ENCODE results near the gene RAPGEF5.

Gene RAPGEF5

GRCh38 chr7:22216832-22217475, 140.0 kb downstream of the RAPGEF5 start:
- DNase-seq (ENCODE audit: low read depth), result peak; percentile 76
- no peak overlapping the region for H3K4me3 ChIP-seq (ENCODE audit: low read length)
- TF ChIP-seq CTCF (conservative IDR thresholded peaks at IDR 0.05; ENCODE audit: low read depth, low read length), result no peak

DNA sequence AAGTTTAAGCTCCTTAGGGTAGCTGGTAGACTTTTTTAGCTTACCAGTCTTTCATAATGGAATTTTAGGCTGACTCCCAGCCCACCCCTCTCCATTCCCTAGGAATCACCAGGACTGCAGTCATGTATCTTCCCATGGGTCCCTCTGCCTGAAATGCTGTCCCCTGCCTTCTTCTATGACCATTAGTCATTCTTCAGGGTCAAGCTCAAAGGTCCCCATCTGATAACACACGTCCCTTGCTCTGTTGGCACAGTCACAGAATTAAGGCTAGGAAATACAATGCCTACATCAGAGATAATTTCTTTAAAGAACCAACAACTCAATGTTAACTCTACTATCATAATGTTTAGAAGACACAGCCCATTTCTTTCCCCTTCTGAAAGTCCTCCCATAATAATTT, 140.6 kb downstream of the RAPGEF5 start:
- no peak for DNase-seq (ENCODE audit: low read depth)
- H3K4me3 ChIP-seq (ENCODE audit: low read length), result no peak overlapping the region
- TF ChIP-seq CTCF (conservative IDR thresholded peaks at IDR 0.05; ENCODE audit: low read depth, low read length), result no peak

DNA sequence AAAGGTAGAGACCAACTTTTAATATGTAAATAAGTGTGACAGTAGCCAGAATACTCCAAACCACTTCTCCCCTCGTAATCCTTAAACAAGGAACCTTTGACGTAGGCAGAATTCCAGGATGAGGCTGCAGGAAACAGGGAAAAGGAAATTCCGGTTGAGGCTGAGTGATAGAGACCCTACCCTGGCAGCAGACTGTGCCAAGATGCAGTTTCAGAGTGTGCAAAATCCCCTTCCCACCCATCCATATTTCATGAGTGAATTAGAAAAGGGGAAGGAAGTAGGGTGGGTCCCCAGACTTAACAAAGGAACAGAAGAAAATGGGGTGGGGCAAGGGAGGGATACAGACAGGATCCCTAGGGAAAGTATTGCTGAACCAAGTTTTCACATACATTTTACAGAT, 143.0 kb downstream of the RAPGEF5 start:
- TF ChIP-seq CTCF (conservative IDR thresholded peaks at IDR 0.05; ENCODE audit: low read depth, low read length), result no peak
- no peak overlapping the region for H3K4me3 ChIP-seq (ENCODE audit: low read length)
- no peak for DNase-seq (ENCODE audit: low read depth)

GRCh38 chr7:22213081-22213480, 143.9 kb downstream of the RAPGEF5 start:
- no peak for TF ChIP-seq CTCF (conservative IDR thresholded peaks at IDR 0.05; ENCODE audit: low read depth, low read length)
- no peak overlapping the region for H3K4me3 ChIP-seq (ENCODE audit: low read length)
- DNase-seq (ENCODE audit: low read depth), result no peak

GRCh38 chr7:22210967-22211366, 146.0 kb downstream of the RAPGEF5 start:
- TF ChIP-seq CTCF (conservative IDR thresholded peaks at IDR 0.05; ENCODE audit: low read depth, low read length), result no peak
- DNase-seq (ENCODE audit: low read depth), result no peak
- no peak overlapping the region for H3K4me3 ChIP-seq (ENCODE audit: low read length)

DNA sequence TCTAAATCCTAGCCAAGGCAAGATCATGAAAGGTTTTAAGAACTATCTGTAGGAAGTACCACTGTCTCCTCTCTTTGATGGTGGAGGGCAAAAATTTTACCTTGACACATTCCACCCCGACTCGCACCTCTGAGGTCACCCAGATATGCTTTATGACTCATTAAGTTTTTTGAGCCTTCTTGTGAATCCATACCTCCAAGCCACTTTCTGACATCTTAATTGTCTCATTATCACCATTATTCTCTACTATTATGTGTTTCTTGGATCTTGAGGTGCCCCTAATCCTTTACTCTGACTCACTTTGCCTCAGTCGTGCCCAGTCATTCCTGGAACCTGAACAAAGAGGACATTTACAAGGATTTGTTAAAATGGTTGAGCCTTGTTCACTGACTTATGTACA, 146.6 kb downstream of the RAPGEF5 start:
- TF ChIP-seq CTCF (conservative IDR thresholded peaks at IDR 0.05; ENCODE audit: low read depth, low read length), result no peak
- no peak overlapping the region for H3K4me3 ChIP-seq (ENCODE audit: low read length)
- peak; percentile 89 for DNase-seq (ENCODE audit: low read depth)

DNA sequence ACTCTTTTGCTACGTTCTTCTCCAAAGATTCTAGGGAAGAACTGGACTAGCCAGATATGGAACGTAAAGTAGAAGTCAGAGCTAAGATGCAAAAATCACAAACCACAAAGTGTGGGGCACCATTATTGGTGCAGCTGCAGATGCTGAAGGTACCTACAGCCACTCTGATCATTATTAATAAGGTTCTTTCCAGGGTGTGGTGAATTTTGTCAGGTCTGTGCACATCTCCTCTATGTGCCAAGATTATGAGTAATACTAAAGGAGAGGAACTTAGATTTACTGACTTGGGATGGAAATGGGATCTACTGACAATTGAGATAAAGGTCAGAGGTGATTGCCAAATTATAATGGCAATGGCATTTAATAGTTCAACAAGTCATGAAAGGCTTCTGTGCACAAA, 148.2 kb downstream of the RAPGEF5 start:
- no peak overlapping the region for H3K4me3 ChIP-seq (ENCODE audit: low read length)
- no peak for TF ChIP-seq CTCF (conservative IDR thresholded peaks at IDR 0.05; ENCODE audit: low read depth, low read length)
- no peak for DNase-seq (ENCODE audit: low read depth)

Data from retinal pigment epithelial cell (primary cell).